Caco-2 (cell line): ENCODE measurements around the gene ITM2C. TPM values are rescaled to one million over a fixed set of nuclear protein-coding genes. Genes with fewer than 3 reads are reported as not detected.

ENCODE experiments used
- BruUV-seq: library from RNA; stranded (reverse); fragments of 400-500 nt; replicated peaks from 2 replicates; lab custom pipeline; 2021; lab: Mats Ljungman, UMichigan
- CTCF ChIA-PET: fragments of 300-600 bp; sonication (Branson Sonifier 250); formaldehyde crosslinking; loops from one replicate; lab custom pipeline; 2022; ENCODE audit warnings: antibody characterized with exemption; lab: Charles Lee
- POLR2A ChIA-PET: fragments of 300-600 bp; sonication (Branson Sonifier 250); formaldehyde crosslinking; loops from one replicate; lab custom pipeline; 2022; ENCODE audit warnings: antibody characterized with exemption; lab: Charles Lee
- DNase-seq, 2 experiments: peaks; one replicate each; pipeline versions ENCODE4 v3.0.0 to v3.0.0-alpha.2; 2020 to 2022
- H3K27me3 ChIP-seq: replicated peaks from 2 replicates; pipeline ENCODE4 v1.6.0; 2011; ENCODE audit warnings: low read length; ENCODE audit not compliant: control insufficient read depth, insufficient read depth
- H3K36me3 ChIP-seq: 2 replicates; pipeline ENCODE4 v1.5.1; 2011; ENCODE audit warnings: low read length; ENCODE audit not compliant: control insufficient read depth, insufficient read depth
- H3K4me1 ChIP-seq: fragments of 250-450 bp; sonication (Bioruptor Pico); 2 replicates; pipeline ENCODE4 v1.5.1; 2020; ENCODE audit warnings: mild to moderate bottlenecking
- H3K4me3 ChIP-seq: 2 replicates; pipeline ENCODE4 v1.5.1; 2011; ENCODE audit warnings: low read depth, mild to moderate bottlenecking, control low read depth, low read length
- H3K9me3 ChIP-seq: fragments of 250-450 bp; sonication (Bioruptor Pico); 2 replicates; pipeline ENCODE4 v1.5.1; 2020; ENCODE audit warnings: mild to moderate bottlenecking, moderate library complexity
- H3K27ac Mint-ChIP-seq: one replicate; pipeline ENCODE4 v1.8.0; 2022; ENCODE audit warnings: mixed read lengths; ENCODE audit not compliant: unreplicated experiment
- H3K27me3 Mint-ChIP-seq: one replicate; pipeline ENCODE4 v1.8.0; 2022; ENCODE audit warnings: mixed read lengths; ENCODE audit not compliant: insufficient read depth, unreplicated experiment
- H3K36me3 Mint-ChIP-seq: one replicate; pipeline ENCODE4 v1.8.0; 2022; ENCODE audit warnings: mild to moderate bottlenecking, mixed read lengths; ENCODE audit not compliant: insufficient read depth, unreplicated experiment
- H3K4me1 Mint-ChIP-seq: one replicate; pipeline ENCODE4 v1.8.0; 2022; ENCODE audit warnings: low read depth, mixed read lengths; ENCODE audit not compliant: unreplicated experiment
- H3K4me3 Mint-ChIP-seq: one replicate; pipeline ENCODE4 v1.8.0; 2022; ENCODE audit warnings: mild to moderate bottlenecking, moderate library complexity, mixed read lengths; ENCODE audit not compliant: unreplicated experiment
- H3K9me3 Mint-ChIP-seq: one replicate; pipeline ENCODE4 v1.8.0; 2022; ENCODE audit warnings: mixed read lengths; ENCODE audit not compliant: unreplicated experiment
- intact Hi-C: fragments of 100-400 bp; cut with micrococcal nuclease; formaldehyde crosslinking; loops from one replicate; pipeline ENCODE4 v1.10.0; 2022; ENCODE audit not compliant: unreplicated experiment
- total RNA-seq: library from RNA; stranded (reverse); gene quantifications from 2 replicates; pipeline ENCODE4 v1.2.3, GENCODE V29; 2022
- TF ChIP-seq, protein P1 (sequence below), 2 experiments: fragments of 200-600 bp in 1 of 2; IDR thresholded peaks; 1 replicate in 1 of 2; 2 replicates in 1 of 2; pipeline versions ENCODE4 v1.5.1 to v1.8.0; 2011 to 2022; ENCODE audit warnings: antibody characterized with exemption in 1 of 2, control low read depth in 1 of 2, inconsistent platforms in 1 of 2, low read depth in 1 of 2, low read length in 1 of 2, mild to moderate bottlenecking in 1 of 2, moderate library complexity in 1 of 2; ENCODE audit not compliant: insufficient read depth in 1 of 2, severe bottlenecking in 1 of 2, unreplicated experiment in 1 of 2

The ITM2C gene
- total RNA-seq, 1 experiment from 2014 or later: 136 TPM

DNA sequence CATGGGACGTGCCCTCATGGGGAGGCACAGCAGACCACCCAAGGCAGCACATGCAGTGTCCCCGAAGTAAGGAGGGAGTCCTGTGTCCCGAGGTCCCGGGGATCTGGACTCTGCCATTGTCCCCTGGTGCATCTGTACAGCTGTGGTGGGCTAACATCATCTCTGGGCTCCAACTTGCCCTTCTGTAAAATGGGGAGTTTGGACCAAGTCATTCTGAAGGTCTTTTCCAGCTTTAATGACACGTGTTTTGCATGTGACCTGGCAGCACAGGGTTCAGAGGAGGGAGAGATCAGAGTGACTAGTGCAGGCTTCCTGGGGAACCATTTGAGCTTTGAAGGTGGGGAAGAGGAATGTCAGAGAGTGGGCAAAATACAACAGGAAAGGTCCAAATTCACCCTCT, 21.5 kb downstream of the ITM2C start:
- TF ChIP-seq, protein P1, sequence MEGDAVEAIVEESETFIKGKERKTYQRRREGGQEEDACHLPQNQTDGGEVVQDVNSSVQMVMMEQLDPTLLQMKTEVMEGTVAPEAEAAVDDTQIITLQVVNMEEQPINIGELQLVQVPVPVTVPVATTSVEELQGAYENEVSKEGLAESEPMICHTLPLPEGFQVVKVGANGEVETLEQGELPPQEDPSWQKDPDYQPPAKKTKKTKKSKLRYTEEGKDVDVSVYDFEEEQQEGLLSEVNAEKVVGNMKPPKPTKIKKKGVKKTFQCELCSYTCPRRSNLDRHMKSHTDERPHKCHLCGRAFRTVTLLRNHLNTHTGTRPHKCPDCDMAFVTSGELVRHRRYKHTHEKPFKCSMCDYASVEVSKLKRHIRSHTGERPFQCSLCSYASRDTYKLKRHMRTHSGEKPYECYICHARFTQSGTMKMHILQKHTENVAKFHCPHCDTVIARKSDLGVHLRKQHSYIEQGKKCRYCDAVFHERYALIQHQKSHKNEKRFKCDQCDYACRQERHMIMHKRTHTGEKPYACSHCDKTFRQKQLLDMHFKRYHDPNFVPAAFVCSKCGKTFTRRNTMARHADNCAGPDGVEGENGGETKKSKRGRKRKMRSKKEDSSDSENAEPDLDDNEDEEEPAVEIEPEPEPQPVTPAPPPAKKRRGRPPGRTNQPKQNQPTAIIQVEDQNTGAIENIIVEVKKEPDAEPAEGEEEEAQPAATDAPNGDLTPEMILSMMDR (IDR thresholded peaks at IDR 0.05; ENCODE audit: insufficient read depth in 1 of 2, low read depth in 1 of 2, low read length in 1 of 2, severe bottlenecking in 1 of 2, unreplicated experiment in 1 of 2): no peak
- intact Hi-C loops: no loop called here
- Mint-ChIP-seq H3K27me3 (no peaks in the 10 kb centered on the region), H3K4me1 (no peaks in the 10 kb centered on the region), H3K9me3 (no peaks in the 10 kb centered on the region), H3K36me3 (no peaks in the 10 kb centered on the region), H3K27ac (no peak overlapping the region), H3K4me3 (no peak overlapping the region)
- Histone ChIP-seq H3K27me3 (no peaks in the 10 kb centered on the region), H3K4me1 (no peaks in the 10 kb centered on the region), H3K4me3 (no peak overlapping the region), H3K9me3 (no peaks in the 10 kb centered on the region), H3K36me3 (no peaks in the 10 kb centered on the region)
- POLR2A ChIA-PET: no interaction called here
- BruUV-seq: no TSS peak
- DNase-seq: no peak
- CTCF ChIA-PET: no interaction called here

DNA sequence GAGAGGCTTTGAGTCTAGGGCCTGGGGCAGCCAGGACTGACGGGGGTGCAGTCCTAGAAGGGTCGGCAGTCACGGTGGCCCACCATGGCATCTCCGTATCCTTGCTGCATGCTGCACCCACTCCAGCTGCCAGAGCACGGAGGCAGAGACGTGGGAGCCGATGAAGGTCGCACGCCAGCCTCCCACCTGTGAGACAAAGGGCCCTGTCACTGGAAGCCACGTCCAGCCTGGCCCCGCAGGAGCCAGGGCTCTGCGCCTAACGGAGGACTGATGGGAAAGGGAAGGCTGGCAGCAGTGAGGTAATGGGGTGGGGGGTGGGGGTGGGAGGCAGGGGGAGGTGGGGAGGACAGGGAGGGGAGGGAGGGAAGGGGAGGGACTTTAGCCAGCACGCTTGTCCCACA, 21.9 kb downstream of the ITM2C start:
- Histone ChIP-seq H3K4me1 (no peaks in the 10 kb centered on the region), H3K27me3 (no peaks in the 10 kb centered on the region), H3K36me3 (no peaks in the 10 kb centered on the region), H3K9me3 (no peaks in the 10 kb centered on the region), H3K4me3 (no peak overlapping the region)
- ChIA-PET CTCF (no interaction called here), POLR2A (no interaction called here)
- no peaks in the 10 kb centered on the region for H3K9me3 Mint-ChIP-seq
- no peaks in the 10 kb centered on the region for H3K36me3 Mint-ChIP-seq
- H3K27me3 Mint-ChIP-seq: no peaks in the 10 kb centered on the region
- H3K4me3 Mint-ChIP-seq: no peak overlapping the region
- H3K27ac Mint-ChIP-seq: no peak overlapping the region
- BruUV-seq: no TSS peak
- no peak for DNase-seq
- H3K4me1 Mint-ChIP-seq: no peaks in the 10 kb centered on the region
- intact Hi-C loops: no loop called here
- TF ChIP-seq, protein P1 (IDR thresholded peaks at IDR 0.05; ENCODE audit: insufficient read depth in 1 of 2, low read depth in 1 of 2, low read length in 1 of 2, severe bottlenecking in 1 of 2, unreplicated experiment in 1 of 2): no peak

DNA sequence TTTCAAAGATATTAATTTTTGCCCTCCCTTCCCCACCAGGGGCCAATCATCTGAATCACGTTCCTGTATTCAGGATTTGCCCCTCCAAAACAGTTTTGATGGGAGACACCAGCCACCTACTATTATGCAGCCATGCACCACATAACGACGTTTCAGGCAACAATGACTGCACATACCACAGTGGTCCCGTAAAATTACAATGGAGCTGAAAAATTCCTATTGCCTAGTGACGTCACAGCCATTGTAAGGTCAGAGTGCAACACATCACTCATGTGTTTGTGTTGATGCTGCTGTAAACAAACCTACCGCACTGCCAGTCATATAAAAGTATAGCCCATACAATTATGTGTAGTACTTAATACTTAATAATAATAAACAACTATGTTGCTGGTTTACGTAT, 22.6 kb downstream of the ITM2C start:
- Mint-ChIP-seq H3K4me1 (no peaks in the 10 kb centered on the region), H3K9me3 (no peaks in the 10 kb centered on the region), H3K27me3 (no peaks in the 10 kb centered on the region), H3K4me3 (no peak overlapping the region), H3K27ac (no peak overlapping the region), H3K36me3 (no peaks in the 10 kb centered on the region)
- Histone ChIP-seq H3K4me3 (no peak overlapping the region), H3K27me3 (no peaks in the 10 kb centered on the region), H3K9me3 (no peaks in the 10 kb centered on the region), H3K4me1 (no peaks in the 10 kb centered on the region), H3K36me3 (no peaks in the 10 kb centered on the region)
- ChIA-PET POLR2A (interaction anchor here (1.0 kb wide), 1 partner anchor 163 kb away, joined by 3 read pairs; no protein-coding TSS in a partner anchor), CTCF (no interaction called here)
- TF ChIP-seq, protein P1 (IDR thresholded peaks at IDR 0.05; ENCODE audit: insufficient read depth in 1 of 2, low read depth in 1 of 2, low read length in 1 of 2, severe bottlenecking in 1 of 2, unreplicated experiment in 1 of 2): no peak
- intact Hi-C loops: no loop called here
- DNase-seq: no peak
- BruUV-seq: no TSS peak
